ENCODE results near the gene SLC14A1. TPM values are rescaled to one million over a fixed set of nuclear protein-coding genes. Genes with fewer than 3 reads are reported as not detected.

SLC14A1 gene
- total and polyA plus RNA-seq, 2 of the 13 experiments (the other 11 are each of a cell fraction or from before 2014, with no cell fraction given), result not detected

DNA sequence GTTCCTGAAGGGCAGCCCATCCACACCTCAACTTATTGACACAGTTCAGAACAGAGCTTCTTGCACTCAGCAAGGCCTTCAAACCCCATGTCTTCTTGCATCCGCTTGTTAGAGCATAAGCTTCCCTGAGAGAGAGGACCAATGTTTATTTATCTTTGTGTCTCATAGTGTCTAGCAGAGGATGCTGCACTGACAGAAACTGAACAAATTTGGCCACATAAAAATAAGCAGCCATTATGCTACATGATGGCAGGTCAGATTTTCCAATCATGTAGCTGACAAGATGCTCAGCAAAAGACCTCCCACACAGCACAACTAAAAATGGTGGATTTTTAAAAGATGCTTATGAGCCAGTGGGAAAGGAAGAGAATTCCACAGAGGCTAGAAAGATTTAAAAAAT is 63.4 kb downstream of the SLC14A1 start (continued):
- TF ChIP-seq, protein P1, sequence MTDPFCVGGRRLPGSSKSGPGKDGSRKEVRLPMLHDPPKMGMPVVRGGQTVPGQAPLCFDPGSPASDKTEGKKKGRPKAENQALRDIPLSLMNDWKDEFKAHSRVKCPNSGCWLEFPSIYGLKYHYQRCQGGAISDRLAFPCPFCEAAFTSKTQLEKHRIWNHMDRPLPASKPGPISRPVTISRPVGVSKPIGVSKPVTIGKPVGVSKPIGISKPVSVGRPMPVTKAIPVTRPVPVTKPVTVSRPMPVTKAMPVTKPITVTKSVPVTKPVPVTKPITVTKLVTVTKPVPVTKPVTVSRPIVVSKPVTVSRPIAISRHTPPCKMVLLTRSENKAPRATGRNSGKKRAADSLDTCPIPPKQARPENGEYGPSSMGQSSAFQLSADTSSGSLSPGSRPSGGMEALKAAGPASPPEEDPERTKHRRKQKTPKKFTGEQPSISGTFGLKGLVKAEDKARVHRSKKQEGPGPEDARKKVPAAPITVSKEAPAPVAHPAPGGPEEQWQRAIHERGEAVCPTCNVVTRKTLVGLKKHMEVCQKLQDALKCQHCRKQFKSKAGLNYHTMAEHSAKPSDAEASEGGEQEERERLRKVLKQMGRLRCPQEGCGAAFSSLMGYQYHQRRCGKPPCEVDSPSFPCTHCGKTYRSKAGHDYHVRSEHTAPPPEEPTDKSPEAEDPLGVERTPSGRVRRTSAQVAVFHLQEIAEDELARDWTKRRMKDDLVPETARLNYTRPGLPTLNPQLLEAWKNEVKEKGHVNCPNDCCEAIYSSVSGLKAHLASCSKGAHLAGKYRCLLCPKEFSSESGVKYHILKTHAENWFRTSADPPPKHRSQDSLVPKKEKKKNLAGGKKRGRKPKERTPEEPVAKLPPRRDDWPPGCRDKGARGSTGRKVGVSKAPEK (CRISPR knock-in tag; IDR thresholded peaks at IDR 0.05; ENCODE audit: borderline replicate concordance), result no peak

DNA sequence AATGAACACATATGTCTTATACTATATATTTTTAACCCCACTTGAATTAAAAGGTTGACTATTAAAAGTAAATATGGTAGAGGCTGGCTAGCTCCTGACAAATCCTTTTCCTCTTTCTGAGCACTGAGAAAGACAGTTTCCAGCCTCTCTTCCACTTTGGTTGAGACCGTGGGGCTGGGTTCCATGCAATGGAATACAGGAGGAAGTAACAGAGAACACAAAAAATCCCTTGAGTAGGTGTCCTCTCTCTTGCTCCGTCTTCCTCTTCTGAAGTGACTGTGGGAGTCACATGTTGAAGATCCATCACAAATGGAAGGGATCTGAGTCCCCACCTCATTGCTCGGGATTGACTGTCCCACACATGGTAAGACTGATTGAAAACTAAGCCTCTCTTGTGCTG is 64.9 kb downstream of the SLC14A1 start:
- H2AFZ ChIP-seq (ENCODE audit: low read length), result no peak overlapping the region
- H3K36me3 ChIP-seq (replicated peaks in 1 of 2; ENCODE audit: control insufficient read depth in 1 of 2, insufficient read depth in 2 of 2, low read length in 2 of 2), result no peaks in the 10 kb centered on the region
- in situ Hi-C loops (cut with HindIII; ENCODE audit: extremely low pct_ligation_motif_present, low pct_unique_long_range_greater_than_20kb), result no loop called here
- H4K20me1 ChIP-seq (ENCODE audit: insufficient read depth, low read length), result no peaks in the 10 kb centered on the region
- no TSS peak for BruUV-seq (replicated peaks)
- FAIRE-seq (no peak), ATAC-seq (no peak), DNase-seq (ENCODE audit: low spot score) (no peak)
- H3K4me3 ChIP-seq (replicated peaks in 1 of 3; ENCODE audit: insufficient read depth in 1 of 3, low read depth in 2 of 3, low read length in 3 of 3), result no peak overlapping the region
- 18% methylated on average over 2 of the region's 3 CpGs for WGBS (ENCODE audit: low lambda C conversion rate)
- intact Hi-C loops (cut with micrococcal nuclease; ENCODE audit: unreplicated experiment), result no loop called here
- H3K4me1 ChIP-seq (ENCODE audit: insufficient read depth, low read length), result no peaks in the 10 kb centered on the region
- H3K9me3 ChIP-seq (ENCODE audit: low read length), result no peaks in the 10 kb centered on the region
- H3K4me2 ChIP-seq (ENCODE audit: low read depth, low read length), result no peak overlapping the region
- no peaks in the 10 kb centered on the region for H3K27me3 ChIP-seq (ENCODE audit: control insufficient read depth in 1 of 2, insufficient read depth in 2 of 2, low read length in 2 of 2)
- no peak overlapping the region for H3K9ac ChIP-seq (ENCODE audit: insufficient read depth, low read depth, low read length)
- H3K27ac ChIP-seq (ENCODE audit: extremely low read length, insufficient read depth, low read length), result no peak overlapping the region
- H3K79me2 ChIP-seq (ENCODE audit: insufficient read depth, low read length), result no peaks in the 10 kb centered on the region
- CTCF ChIA-PET (ENCODE audit: low intra/inter-chr PET ratio, low total read pairs), result no interaction called here
- POLR2A ChIA-PET, result no interaction called here
- TF ChIP-seq ZNF550 (CRISPR knock-in tag; IDR thresholded peaks at IDR 0.05; ENCODE audit: borderline replicate concordance) (no peak), DR1 (CRISPR knock-in tag; IDR thresholded peaks at IDR 0.05) (no peak), PAF1 (CRISPR knock-in tag; IDR thresholded peaks at IDR 0.05) (no peak), SATB2 (CRISPR knock-in tag; IDR thresholded peaks at IDR 0.05) (no peak), NR2F1 (CRISPR knock-in tag; IDR thresholded peaks at IDR 0.05) (no peak), KLF11 (CRISPR knock-in tag; IDR thresholded peaks at IDR 0.05) (no peak), ZNF556 (CRISPR knock-in tag; IDR thresholded peaks at IDR 0.05; ENCODE audit: borderline replicate concordance) (no peak), KMT2A (CRISPR knock-in tag; IDR thresholded peaks at IDR 0.05) (no peak), ARNT2 (CRISPR knock-in tag; IDR thresholded peaks at IDR 0.05; ENCODE audit: low read depth) (no peak)
- TF ChIP-seq, protein P2, sequence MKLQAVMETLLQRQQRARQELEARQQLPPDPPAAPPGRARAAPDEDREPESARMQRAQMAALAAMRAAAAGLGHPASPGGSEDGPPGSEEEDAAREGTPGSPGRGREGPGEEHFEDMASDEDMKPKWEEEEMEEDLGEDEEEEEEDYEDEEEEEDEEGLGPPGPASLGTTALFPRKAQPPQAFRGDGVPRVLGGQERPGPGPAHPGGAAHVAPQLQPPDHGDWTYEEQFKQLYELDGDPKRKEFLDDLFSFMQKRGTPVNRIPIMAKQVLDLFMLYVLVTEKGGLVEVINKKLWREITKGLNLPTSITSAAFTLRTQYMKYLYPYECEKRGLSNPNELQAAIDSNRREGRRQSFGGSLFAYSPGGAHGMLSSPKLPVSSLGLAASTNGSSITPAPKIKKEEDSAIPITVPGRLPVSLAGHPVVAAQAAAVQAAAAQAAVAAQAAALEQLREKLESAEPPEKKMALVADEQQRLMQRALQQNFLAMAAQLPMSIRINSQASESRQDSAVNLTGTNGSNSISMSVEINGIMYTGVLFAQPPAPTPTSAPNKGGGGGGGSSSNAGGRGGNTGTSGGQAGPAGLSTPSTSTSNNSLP (IDR thresholded peaks at IDR 0.05; ENCODE audit: low read depth, low read length), result no peak
- TF ChIP-seq, protein P3, sequence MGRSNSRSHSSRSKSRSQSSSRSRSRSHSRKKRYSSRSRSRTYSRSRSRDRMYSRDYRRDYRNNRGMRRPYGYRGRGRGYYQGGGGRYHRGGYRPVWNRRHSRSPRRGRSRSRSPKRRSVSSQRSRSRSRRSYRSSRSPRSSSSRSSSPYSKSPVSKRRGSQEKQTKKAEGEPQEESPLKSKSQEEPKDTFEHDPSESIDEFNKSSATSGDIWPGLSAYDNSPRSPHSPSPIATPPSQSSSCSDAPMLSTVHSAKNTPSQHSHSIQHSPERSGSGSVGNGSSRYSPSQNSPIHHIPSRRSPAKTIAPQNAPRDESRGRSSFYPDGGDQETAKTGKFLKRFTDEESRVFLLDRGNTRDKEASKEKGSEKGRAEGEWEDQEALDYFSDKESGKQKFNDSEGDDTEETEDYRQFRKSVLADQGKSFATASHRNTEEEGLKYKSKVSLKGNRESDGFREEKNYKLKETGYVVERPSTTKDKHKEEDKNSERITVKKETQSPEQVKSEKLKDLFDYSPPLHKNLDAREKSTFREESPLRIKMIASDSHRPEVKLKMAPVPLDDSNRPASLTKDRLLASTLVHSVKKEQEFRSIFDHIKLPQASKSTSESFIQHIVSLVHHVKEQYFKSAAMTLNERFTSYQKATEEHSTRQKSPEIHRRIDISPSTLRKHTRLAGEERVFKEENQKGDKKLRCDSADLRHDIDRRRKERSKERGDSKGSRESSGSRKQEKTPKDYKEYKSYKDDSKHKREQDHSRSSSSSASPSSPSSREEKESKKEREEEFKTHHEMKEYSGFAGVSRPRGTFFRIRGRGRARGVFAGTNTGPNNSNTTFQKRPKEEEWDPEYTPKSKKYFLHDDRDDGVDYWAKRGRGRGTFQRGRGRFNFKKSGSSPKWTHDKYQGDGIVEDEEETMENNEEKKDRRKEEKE (IDR thresholded peaks at IDR 0.05), result no peak
- TF ChIP-seq, protein P4, sequence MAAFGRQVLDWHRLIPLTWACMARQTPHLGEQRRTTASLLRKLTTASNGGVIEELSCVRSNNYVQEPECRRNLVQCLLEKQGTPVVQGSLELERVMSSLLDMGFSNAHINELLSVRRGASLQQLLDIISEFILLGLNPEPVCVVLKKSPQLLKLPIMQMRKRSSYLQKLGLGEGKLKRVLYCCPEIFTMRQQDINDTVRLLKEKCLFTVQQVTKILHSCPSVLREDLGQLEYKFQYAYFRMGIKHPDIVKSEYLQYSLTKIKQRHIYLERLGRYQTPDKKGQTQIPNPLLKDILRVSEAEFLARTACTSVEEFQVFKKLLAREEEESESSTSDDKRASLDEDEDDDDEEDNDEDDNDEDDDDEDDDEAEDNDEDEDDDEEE (CRISPR knock-in tag; IDR thresholded peaks at IDR 0.05), result no peak
- TF ChIP-seq, protein P5, sequence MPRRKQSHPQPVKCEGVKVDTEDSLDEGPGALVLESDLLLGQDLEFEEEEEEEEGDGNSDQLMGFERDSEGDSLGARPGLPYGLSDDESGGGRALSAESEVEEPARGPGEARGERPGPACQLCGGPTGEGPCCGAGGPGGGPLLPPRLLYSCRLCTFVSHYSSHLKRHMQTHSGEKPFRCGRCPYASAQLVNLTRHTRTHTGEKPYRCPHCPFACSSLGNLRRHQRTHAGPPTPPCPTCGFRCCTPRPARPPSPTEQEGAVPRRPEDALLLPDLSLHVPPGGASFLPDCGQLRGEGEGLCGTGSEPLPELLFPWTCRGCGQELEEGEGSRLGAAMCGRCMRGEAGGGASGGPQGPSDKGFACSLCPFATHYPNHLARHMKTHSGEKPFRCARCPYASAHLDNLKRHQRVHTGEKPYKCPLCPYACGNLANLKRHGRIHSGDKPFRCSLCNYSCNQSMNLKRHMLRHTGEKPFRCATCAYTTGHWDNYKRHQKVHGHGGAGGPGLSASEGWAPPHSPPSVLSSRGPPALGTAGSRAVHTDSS (CRISPR knock-in tag; conservative IDR thresholded peaks at IDR 0.05), result no peak

Data from HepG2 (cell line).